GM15510 (cell line): ENCODE measurements around the gene OTUD1.

Experiments used
- POLR2A ChIP-seq: IDR thresholded peaks from 3 replicates; pipeline ENCODE4 v1.6.1; 2011; ENCODE audit warnings: borderline replicate concordance; ENCODE audit not compliant: insufficient read length; ENCODE audit errors: extremely low read depth

OTUD1 gene

GRCh38 chr10:23474626-23475025 lies 35.8 kb downstream of the OTUD1 start:
- no peak for TF ChIP-seq POLR2A

DNA sequence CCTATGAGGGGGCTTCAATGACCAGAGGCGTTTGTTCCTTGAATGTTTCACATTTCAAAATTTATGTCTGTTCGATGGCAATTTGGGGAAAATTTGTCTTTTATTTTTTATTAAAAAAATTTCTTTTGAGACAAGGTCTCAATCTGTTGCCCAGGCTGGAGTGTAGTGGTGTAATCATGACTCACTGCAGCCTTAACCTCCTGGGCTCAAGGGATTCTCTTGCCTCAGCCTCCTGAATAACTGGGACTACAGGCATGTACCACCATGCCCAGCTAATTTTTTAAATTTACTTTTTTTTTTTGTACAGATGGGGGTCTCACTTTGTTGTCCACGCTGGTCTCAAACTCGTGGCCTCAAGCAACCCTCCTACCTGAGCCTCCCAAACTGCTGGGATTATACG lies 39.7 kb downstream of the OTUD1 start:
- TF ChIP-seq POLR2A, result no peak

DNA sequence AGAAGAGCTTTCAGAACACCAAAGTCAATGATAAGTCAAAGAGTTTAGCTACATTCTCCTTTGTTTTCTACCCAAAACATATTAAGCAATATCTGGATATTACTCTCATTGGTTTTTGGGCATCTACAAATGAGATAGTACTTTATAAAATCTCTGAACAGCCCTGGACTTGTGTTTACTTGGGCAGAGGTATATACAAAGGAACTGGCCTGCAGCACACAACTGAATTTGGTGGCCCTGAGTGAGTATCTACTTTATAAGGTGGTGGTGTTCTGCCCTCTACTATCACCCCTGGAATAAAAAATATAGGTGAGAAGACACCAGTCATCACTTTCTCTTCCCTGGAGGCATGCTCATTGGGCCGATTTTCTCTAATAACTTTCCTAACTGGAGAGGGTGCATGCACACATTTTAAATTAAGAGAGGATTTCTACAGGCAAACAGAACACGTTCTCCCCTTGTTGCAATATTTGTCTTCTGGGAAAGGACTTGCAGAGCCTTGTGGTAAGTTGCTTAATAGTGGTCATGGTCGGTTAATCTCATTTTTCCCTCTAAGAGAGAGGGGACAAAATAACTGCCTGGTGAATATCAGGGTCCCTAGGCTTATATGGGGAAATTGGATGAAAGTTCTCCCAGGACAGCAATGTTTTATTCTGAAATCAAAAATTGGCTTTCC lies 41.1 kb downstream of the OTUD1 start:
- no peak for TF ChIP-seq POLR2A

- TF ChIP-seq POLR2A, result no peak
Measured at GRCh38 chr10:23481363-23481961, 42.6 kb downstream of the OTUD1 start.

- no peak for TF ChIP-seq POLR2A
Measured at GRCh38 chr10:23490115-23490514, 51.2 kb downstream of the OTUD1 start.
